Measurements from ENCODE around the gene BCL2L1. TPM values are rescaled to one million over a fixed set of nuclear protein-coding genes. Genes with fewer than 3 reads are reported as not detected.

Gene BCL2L1
- total RNA-seq, 2 donors from 2014 or later = 60.3 to 89.5 TPM

DNA sequence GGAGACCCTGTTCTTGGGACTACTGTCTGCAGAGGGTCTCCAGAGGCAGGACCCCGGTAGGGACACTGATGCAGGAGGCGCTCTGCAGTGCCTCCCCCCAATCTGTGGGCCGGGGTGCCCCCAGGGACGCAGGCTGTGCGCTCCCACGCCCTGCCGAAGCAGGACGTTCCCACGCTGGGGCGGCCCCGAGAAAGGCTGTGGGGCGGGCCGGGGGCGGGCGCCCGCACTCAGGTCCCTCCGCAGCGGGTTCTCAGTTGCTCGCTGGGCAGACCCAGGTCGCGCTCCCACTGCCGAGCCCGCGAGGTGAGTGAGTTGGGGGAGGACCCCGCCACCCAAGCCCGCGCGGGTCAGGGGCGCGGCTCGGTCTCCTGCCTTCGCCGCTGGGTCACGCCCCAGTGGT lies 85.0 kb downstream of the BCL2L1 start, which contains the start of gene COX4I2:
Gene COX4I2 (plus strand): TSS at position 253 of the 400 bp plus-strand sequence. CDS start 1,106 bp downstream, outside the sequence.
- Mint-ChIP-seq H3K4me1 (no peaks in the 10 kb centered on the region), H3K9me3 (no peaks in the 10 kb centered on the region), H3K36me3 (ENCODE audit: low read depth) (no peaks in the 10 kb centered on the region), H3K27ac (no peak within 1 kb of the TSS), H3K27me3 (ENCODE audit: insufficient read depth) (peaks cover 8% of the 10 kb centered on the region), H3K4me3 (no peak within 1 kb of the TSS)
- Histone ChIP-seq H3K9ac (ENCODE audit: extremely low read depth, low read length, poor library complexity, severe bottlenecking) (no peak within 1 kb of the TSS), H3K4me3 (ENCODE audit: low read length) (no peak within 1 kb of the TSS), H3K27ac (ENCODE audit: low read depth, low read length) (no peak within 1 kb of the TSS), H3K4me1 (ENCODE audit: control insufficient read depth, insufficient read depth, low read length) (no peaks in the 10 kb centered on the region), H3K27me3 (ENCODE audit: control insufficient read depth, insufficient read depth, low read length, poor library complexity, severe bottlenecking) (no peaks in the 10 kb centered on the region), H3K9me3 (ENCODE audit: control insufficient read depth, low read length) (no peaks in the 10 kb centered on the region), H3K36me3 (ENCODE audit: control insufficient read depth, insufficient read depth, low read length) (no peaks in the 10 kb centered on the region)
- TF ChIP-seq, protein P1, sequence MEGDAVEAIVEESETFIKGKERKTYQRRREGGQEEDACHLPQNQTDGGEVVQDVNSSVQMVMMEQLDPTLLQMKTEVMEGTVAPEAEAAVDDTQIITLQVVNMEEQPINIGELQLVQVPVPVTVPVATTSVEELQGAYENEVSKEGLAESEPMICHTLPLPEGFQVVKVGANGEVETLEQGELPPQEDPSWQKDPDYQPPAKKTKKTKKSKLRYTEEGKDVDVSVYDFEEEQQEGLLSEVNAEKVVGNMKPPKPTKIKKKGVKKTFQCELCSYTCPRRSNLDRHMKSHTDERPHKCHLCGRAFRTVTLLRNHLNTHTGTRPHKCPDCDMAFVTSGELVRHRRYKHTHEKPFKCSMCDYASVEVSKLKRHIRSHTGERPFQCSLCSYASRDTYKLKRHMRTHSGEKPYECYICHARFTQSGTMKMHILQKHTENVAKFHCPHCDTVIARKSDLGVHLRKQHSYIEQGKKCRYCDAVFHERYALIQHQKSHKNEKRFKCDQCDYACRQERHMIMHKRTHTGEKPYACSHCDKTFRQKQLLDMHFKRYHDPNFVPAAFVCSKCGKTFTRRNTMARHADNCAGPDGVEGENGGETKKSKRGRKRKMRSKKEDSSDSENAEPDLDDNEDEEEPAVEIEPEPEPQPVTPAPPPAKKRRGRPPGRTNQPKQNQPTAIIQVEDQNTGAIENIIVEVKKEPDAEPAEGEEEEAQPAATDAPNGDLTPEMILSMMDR (conservative IDR thresholded peaks at IDR 0.05) = no peak
- 92 to 95% methylated on average over 4 to 34 of the region's 34 CpGs for WGBS, 2 experiments (ENCODE audit: insufficient coverage in 1 of 2, insufficient read length in 1 of 2)
- peak; percentile 56 for DNase-seq

DNA sequence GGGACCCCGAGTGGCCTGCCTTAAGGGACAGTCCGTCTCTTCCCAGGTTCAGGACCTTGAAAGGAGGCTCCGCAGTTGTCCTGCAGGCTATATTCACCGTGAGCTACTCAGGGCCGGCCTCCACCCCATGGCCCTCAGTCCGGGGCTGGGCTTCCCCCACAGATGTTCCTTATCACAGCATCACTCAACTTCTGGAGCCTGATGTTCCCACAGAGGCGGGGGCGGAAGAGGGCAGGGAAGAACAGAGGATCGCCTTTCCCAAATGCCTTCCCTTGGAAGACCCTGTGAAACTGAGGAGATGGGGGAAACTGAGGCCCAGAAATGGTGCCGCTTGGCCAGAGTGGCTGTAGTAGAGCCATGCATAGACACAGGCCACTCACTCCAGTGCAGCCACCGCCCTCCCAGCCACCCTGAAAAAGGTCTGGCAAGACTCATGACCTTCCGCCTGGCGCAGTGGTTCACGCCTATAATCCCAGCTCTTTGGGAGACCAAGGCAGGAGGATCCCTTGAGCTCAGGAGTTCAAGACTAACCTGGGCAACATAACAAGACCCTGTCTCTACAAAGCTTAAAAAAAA lies 89.2 kb downstream of the BCL2L1 start:
- no peaks in the 10 kb centered on the region for H3K9me3 Mint-ChIP-seq

DNA sequence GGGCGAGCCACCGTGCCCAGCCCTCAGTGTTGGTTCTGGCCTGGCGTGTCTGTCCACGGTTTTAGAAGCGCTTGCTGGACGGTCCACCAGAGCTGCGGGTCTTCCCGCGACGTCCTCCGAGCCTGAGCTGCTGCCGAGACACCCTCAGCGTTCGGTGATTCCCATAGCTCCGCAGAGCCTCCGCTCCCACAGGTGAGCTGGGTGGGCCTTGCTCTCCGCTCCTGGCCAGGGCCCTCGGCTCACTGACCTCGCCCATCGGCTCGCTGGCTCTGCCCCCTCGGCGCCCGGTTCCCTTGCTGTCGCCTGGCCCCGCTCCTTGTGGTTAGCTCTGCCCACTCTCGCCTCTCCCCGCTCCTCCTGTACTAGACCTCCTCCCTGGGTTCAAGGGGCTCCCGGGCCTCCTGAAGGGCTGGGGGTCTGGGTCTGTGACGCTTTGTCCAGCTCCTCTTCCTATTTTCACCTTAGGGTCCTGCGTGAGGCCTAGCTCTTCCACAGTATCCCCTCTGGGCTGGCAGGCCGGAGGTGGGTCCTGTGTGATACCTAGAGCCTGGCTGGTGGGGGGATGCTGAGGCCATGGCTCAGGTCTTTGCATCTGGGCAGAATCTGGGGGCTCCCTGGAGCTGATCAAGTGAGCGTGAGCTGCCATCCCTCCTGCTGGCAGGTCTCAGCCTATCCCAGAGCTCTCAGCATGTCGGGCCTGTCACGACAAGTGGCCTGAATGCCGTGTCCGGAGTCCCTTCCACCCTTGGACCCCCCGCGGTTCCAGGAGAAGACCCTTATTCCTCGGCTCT lies 89.9 kb downstream of the BCL2L1 start:
- Mint-ChIP-seq H3K9me3 (no peaks in the 10 kb centered on the region), H3K4me3 (no peak overlapping the region), H3K27me3 (ENCODE audit: insufficient read depth) (no peaks in the 10 kb centered on the region), H3K27ac (peak overlapping the region; percentile 30), H3K4me1 (no peaks in the 10 kb centered on the region), H3K36me3 (ENCODE audit: low read depth) (no peaks in the 10 kb centered on the region)
- Histone ChIP-seq H3K9ac (ENCODE audit: extremely low read depth, low read length, poor library complexity, severe bottlenecking) (no peak overlapping the region), H3K4me3 (ENCODE audit: low read length) (no peak overlapping the region), H3K36me3 (ENCODE audit: control insufficient read depth, insufficient read depth, low read length) (no peaks in the 10 kb centered on the region), H3K9me3 (ENCODE audit: control insufficient read depth, low read length) (no peaks in the 10 kb centered on the region), H3K27ac (ENCODE audit: low read depth, low read length) (no peak overlapping the region), H3K4me1 (ENCODE audit: control insufficient read depth, insufficient read depth, low read length) (no peaks in the 10 kb centered on the region), H3K27me3 (ENCODE audit: control insufficient read depth, insufficient read depth, low read length, poor library complexity, severe bottlenecking) (no peaks in the 10 kb centered on the region)
- WGBS, 2 experiments (ENCODE audit: insufficient coverage in 1 of 2, insufficient read length in 1 of 2) = 93 to 95% methylated on average over 31 to 40 of the region's 40 CpGs
- no peak for DNase-seq
- TF ChIP-seq, protein P1 (conservative IDR thresholded peaks at IDR 0.05) = no peak

More for the DNA sequence above, 89.2 kb downstream of the BCL2L1 start:
- H3K27ac Mint-ChIP-seq = no peak overlapping the region
- H3K27me3 Mint-ChIP-seq (ENCODE audit: insufficient read depth) = no peaks in the 10 kb centered on the region
- H3K9me3 ChIP-seq (ENCODE audit: control insufficient read depth, low read length) = no peaks in the 10 kb centered on the region
- no peaks in the 10 kb centered on the region for H3K27me3 ChIP-seq (ENCODE audit: control insufficient read depth, insufficient read depth, low read length, poor library complexity, severe bottlenecking)
- H3K4me3 ChIP-seq (ENCODE audit: low read length) = no peak overlapping the region
- DNase-seq = no peak
- H3K36me3 Mint-ChIP-seq (ENCODE audit: low read depth) = no peaks in the 10 kb centered on the region
- H3K36me3 ChIP-seq (ENCODE audit: control insufficient read depth, insufficient read depth, low read length) = no peaks in the 10 kb centered on the region
- no peaks in the 10 kb centered on the region for H3K4me1 Mint-ChIP-seq
- no peak overlapping the region for H3K9ac ChIP-seq (ENCODE audit: extremely low read depth, low read length, poor library complexity, severe bottlenecking)
- H3K27ac ChIP-seq (ENCODE audit: low read depth, low read length) = no peak overlapping the region
- TF ChIP-seq, protein P1 (conservative IDR thresholded peaks at IDR 0.05) = no peak
- H3K4me3 Mint-ChIP-seq = no peak overlapping the region
- 95 to 97% methylated on average over 10 to 14 of the region's 14 CpGs for WGBS, 2 experiments (ENCODE audit: insufficient coverage in 1 of 2, insufficient read length in 1 of 2)
- no peaks in the 10 kb centered on the region for H3K4me1 ChIP-seq (ENCODE audit: control insufficient read depth, insufficient read depth, low read length)

Measured in endodermal cell (in vitro differentiated cells).